ENCODE data around the gene CACTIN.

The CACTIN gene

GRCh38 chr19:3604227-3604986 lies 22.2 kb downstream of the CACTIN start:
- Histone ChIP-seq H3K4me3 (ENCODE audit: low read depth, low read length) (no peak overlapping the region), H3K4me2 (ENCODE audit: low read length) (no peak overlapping the region), H3K36me3 (ENCODE audit: control insufficient read depth, insufficient read depth, low read length) (no peaks in the 10 kb centered on the region), H2AFZ (no peak overlapping the region), H3K27me3 (ENCODE audit: control insufficient read depth, insufficient read depth, low read length) (no peaks in the 10 kb centered on the region), H3K27ac (no peak overlapping the region), H3K79me2 (no peaks in the 10 kb centered on the region), H3K4me1 (peaks cover 5% of the 10 kb centered on the region), H3K9ac (no peak overlapping the region), H3K9me3 (ENCODE audit: control insufficient read depth, low read length) (no peaks in the 10 kb centered on the region)
- TF ChIP-seq CTCF (IDR thresholded peaks at IDR 0.05): no peak

- Histone ChIP-seq H3K79me2 (no peaks in the 10 kb centered on the region), H3K36me3 (ENCODE audit: control insufficient read depth, insufficient read depth, low read length) (no peaks in the 10 kb centered on the region), H3K9me3 (ENCODE audit: control insufficient read depth, low read length) (no peaks in the 10 kb centered on the region), H2AFZ (no peak overlapping the region), H3K4me1 (peaks cover 5% of the 10 kb centered on the region), H3K9ac (no peak overlapping the region), H3K27ac (no peak overlapping the region), H3K4me3 (ENCODE audit: low read depth, low read length) (no peak overlapping the region), H3K4me2 (ENCODE audit: low read length) (no peak overlapping the region), H3K27me3 (ENCODE audit: control insufficient read depth, insufficient read depth, low read length) (no peaks in the 10 kb centered on the region)
- no peak for TF ChIP-seq CTCF (IDR thresholded peaks at IDR 0.05)
Observed at GRCh38 chr19:3603121-3603811, 23.3 kb downstream of the CACTIN start.

- H3K4me1 ChIP-seq: peaks cover 2% of the 10 kb centered on the region
- H3K9ac ChIP-seq: no peak overlapping the region
- no peak for TF ChIP-seq CTCF (IDR thresholded peaks at IDR 0.05)
- no peak overlapping the region for H3K4me3 ChIP-seq (ENCODE audit: low read depth, low read length)
- no peaks in the 10 kb centered on the region for H3K27me3 ChIP-seq (ENCODE audit: control insufficient read depth, insufficient read depth, low read length)
- H3K27ac ChIP-seq: no peak overlapping the region
- no peaks in the 10 kb centered on the region for H3K79me2 ChIP-seq
- H3K4me2 ChIP-seq (ENCODE audit: low read length): no peak overlapping the region
- no peaks in the 10 kb centered on the region for H3K36me3 ChIP-seq (ENCODE audit: control insufficient read depth, insufficient read depth, low read length)
- no peak overlapping the region for H2AFZ ChIP-seq
- no peaks in the 10 kb centered on the region for H3K9me3 ChIP-seq (ENCODE audit: control insufficient read depth, low read length)
Observed at GRCh38 chr19:3601021-3601420, 25.6 kb downstream of the CACTIN start.

- no peaks in the 10 kb centered on the region for H3K36me3 ChIP-seq (ENCODE audit: control insufficient read depth, insufficient read depth, low read length)
- no peak for TF ChIP-seq CTCF (IDR thresholded peaks at IDR 0.05)
- H3K4me1 ChIP-seq: no peaks in the 10 kb centered on the region
- no peak overlapping the region for H2AFZ ChIP-seq
- H3K9ac ChIP-seq: no peak overlapping the region
- no peak overlapping the region for H3K27ac ChIP-seq
- no peak overlapping the region for H3K4me2 ChIP-seq (ENCODE audit: low read length)
- H3K9me3 ChIP-seq (ENCODE audit: control insufficient read depth, low read length): no peaks in the 10 kb centered on the region
- H3K79me2 ChIP-seq: no peaks in the 10 kb centered on the region
- H3K4me3 ChIP-seq (ENCODE audit: low read depth, low read length): no peak overlapping the region
- no peaks in the 10 kb centered on the region for H3K27me3 ChIP-seq (ENCODE audit: control insufficient read depth, insufficient read depth, low read length)
Observed at GRCh38 chr19:3599776-3600187, 26.8 kb downstream of the CACTIN start.

Data from parathyroid adenoma (tissue), 2 donors.